Measurements from ENCODE around the gene NBAS.
"Not testable (repeated sequence)": the region's sequence is repeated elsewhere in the genome, so short reads cannot be mapped to it uniquely, and the experiment has no call there.

The NBAS gene

DNA sequence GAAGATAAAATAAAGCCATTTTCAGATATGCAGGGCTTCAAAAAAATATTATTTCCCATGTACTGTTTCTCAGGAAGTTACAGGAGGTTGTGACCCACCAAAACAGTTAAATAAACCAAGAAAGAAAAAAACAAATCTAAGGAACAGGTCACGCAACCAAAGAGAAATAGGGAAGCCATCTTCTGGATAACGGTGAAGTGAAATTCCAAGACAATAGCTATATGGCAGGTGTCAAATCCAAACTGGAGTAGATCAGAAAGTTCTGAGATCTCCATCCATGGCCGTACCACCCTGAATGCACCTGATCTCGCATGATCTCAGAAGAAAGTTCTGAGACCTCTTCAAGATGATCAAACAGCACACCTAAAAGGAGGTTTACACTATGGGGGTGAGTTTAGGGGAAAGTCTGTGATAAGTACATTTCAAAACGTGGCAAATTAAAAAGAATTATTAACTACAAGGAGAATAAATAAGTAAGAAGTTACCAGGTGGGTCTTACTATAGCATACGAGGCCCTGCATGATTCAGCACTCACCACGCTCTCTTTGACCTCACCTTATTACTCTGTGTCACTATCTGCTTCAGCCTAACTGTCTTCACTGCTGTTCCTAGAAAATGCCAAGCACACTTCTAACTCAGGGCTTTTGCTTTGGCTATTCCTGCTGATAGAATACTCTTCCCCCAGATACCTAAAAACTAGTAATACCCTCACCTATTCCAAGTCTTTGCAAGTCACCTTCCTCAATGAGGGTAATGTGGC is 29.9 kb downstream of the NBAS start:
- TF ChIP-seq, protein P1, sequence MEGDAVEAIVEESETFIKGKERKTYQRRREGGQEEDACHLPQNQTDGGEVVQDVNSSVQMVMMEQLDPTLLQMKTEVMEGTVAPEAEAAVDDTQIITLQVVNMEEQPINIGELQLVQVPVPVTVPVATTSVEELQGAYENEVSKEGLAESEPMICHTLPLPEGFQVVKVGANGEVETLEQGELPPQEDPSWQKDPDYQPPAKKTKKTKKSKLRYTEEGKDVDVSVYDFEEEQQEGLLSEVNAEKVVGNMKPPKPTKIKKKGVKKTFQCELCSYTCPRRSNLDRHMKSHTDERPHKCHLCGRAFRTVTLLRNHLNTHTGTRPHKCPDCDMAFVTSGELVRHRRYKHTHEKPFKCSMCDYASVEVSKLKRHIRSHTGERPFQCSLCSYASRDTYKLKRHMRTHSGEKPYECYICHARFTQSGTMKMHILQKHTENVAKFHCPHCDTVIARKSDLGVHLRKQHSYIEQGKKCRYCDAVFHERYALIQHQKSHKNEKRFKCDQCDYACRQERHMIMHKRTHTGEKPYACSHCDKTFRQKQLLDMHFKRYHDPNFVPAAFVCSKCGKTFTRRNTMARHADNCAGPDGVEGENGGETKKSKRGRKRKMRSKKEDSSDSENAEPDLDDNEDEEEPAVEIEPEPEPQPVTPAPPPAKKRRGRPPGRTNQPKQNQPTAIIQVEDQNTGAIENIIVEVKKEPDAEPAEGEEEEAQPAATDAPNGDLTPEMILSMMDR (conservative IDR thresholded peaks at IDR 0.05; ENCODE audit: control insufficient read depth, insufficient read depth, low read depth, low read length) = no peak
- no peak overlapping the region for H3K4me3 ChIP-seq (ENCODE audit: control insufficient read depth, low read depth, low read length)
- no peak for DNase-seq (ENCODE audit: low read depth)

DNA sequence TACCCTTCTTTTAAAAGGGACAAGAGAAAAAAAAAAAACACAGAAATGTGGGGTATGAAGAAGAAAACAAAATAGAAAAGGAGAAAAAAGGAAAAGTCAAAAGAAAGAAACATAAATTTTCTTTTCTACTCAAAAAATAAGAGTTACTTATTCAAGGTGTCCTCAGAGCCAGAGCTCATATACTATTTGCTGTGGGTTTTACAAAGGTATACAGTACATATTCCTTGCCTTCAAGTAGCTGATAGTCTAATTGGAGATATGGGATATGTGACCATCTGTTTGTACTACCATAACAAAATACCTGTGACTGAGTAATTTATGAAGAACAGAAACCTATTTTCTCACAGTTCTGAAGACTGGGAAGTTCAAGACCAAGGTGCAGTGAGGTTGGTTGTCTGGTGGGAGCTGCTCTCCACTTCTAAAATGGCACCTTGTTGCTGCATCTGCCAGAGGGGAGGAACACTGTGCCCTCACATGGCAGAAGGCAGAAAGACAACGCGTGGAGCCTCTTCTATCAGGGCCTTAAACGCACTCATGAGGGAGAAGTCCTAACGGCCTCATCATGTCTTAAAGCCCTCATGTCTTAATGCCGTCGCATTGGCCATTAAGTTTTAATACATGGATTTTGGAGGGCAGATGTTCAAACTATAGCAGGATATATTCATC is 33.9 kb downstream of the NBAS start:
- no peak overlapping the region for H3K4me3 ChIP-seq (ENCODE audit: control insufficient read depth, low read depth, low read length)
- DNase-seq (ENCODE audit: low read depth) = no peak
- TF ChIP-seq, protein P1 (conservative IDR thresholded peaks at IDR 0.05; ENCODE audit: control insufficient read depth, insufficient read depth, low read depth, low read length) = no peak

DNA sequence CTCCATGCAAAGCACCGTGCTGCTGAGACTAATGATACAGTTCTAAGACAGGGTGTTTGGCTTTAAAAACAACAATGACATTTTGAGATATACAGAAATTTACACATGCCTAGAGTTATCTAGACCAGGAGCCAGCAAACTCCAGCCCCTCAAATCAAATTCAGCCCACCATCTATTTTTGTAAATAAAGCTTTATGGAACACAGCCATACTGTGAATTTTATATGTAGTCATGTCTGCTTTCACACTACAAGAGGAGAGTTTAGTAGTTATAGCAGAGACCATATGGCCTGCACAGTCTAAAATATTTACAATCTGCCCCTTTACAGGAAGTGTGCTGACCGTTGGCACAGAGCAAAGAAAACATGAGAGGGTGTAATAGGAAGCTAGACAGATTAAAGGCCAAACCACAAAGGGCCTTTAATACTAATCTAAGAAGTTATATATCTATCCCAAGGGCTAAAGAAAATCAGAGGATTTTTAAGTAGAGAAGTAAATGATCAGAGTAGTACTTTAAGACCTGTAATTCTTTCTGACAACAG is 39.4 kb downstream of the NBAS start:
- peak; percentile 14 for DNase-seq (ENCODE audit: low read depth)
- H3K4me3 ChIP-seq (ENCODE audit: control insufficient read depth, low read depth, low read length) = no peak overlapping the region
- TF ChIP-seq, protein P1 (conservative IDR thresholded peaks at IDR 0.05; ENCODE audit: control insufficient read depth, insufficient read depth, low read depth, low read length) = no peak

DNA sequence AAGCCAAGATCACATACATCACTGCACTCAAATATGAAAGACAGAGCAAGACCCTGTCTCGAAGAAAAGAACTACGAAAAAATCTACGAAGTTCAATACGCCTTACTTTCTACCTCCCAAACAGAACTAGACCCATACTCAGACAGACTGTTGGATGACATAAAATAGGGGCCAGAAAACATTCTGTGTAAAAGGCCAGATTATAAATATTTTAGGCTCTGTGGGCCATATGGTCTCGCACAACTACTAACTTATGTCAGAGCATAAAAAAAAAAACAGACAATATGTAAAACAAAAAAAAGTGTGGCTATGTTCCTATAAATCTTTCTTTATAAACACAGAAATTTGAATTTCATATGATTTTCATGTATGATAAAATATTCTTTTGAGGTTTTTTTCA is 40.8 kb downstream of the NBAS start:
- TF ChIP-seq, protein P1 (conservative IDR thresholded peaks at IDR 0.05; ENCODE audit: control insufficient read depth, insufficient read depth, low read depth, low read length) = no peak
- no peak for DNase-seq (ENCODE audit: low read depth)
- H3K4me3 ChIP-seq (ENCODE audit: control insufficient read depth, low read depth, low read length) = no peak overlapping the region

DNA sequence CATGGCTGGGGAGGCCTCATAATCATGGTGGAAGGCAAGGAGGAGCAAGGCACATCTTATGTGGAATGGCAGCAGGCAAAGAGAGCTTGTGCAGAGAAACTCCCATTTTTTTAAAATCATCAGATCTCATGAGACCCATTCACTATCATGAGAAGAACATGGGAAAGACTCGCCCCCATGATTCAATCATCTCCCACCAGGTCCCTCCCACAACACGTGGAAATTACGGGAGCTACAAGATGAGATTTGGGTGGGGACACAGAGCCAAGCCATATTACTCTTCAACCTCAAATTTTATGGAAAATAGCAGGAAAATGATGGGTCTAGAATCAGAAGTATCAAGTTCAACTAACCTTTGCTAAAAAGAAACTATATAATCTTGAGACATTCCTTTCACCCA is 42.4 kb downstream of the NBAS start:
- not testable (repeated sequence) for H3K4me3 ChIP-seq (ENCODE audit: control insufficient read depth, low read depth, low read length); DNase-seq (ENCODE audit: low read depth)

DNA sequence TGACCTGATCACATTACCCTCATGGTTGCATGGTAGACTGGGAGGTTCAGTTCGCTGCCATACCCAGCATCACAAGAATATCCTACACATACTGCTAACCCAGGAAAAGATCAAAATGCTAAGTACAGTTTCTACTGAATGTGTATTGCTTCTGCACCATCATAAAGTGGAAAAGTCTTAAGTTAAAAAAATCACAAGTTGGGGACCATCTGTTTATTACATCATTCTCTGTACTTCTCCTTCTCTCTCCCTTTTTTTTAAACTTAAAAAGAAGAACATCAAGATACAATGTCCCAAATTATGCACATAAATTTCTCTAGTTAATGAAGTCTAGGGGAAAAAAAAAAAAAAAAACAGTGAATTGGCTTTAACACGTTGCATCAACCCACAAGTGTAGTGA is 43.3 kb downstream of the NBAS start:
- no peak for DNase-seq (ENCODE audit: low read depth)
- TF ChIP-seq, protein P1 (conservative IDR thresholded peaks at IDR 0.05; ENCODE audit: control insufficient read depth, insufficient read depth, low read depth, low read length) = no peak
- no peak overlapping the region for H3K4me3 ChIP-seq (ENCODE audit: control insufficient read depth, low read depth, low read length)

DNA sequence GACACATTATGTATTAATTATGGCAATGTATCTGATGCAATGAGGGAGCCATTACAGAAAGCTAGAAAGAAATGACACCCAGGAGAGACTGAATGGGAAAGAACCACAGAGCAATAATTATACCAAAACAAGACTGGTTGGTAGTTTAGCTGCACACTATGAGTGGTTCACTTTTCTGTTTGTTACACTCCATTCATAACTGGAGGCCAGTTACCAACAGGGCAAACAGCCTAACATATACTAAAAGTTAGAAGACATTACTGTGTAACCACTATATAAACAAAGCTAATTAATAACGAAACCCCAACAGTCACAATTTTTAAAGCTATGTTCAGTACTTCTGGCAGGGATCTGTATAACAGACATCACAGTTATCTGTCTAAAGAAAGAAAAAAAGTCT is 49.4 kb downstream of the NBAS start:
- TF ChIP-seq, protein P1 (conservative IDR thresholded peaks at IDR 0.05; ENCODE audit: control insufficient read depth, insufficient read depth, low read depth, low read length) = no peak
- no peak for DNase-seq (ENCODE audit: low read depth)

More for the DNA sequence above, 49.4 kb downstream of the NBAS start:
- no peak overlapping the region for H3K4me3 ChIP-seq (ENCODE audit: control insufficient read depth, low read depth, low read length)
